ENCODE results near the gene WNK4.

WNK4 gene

DNA sequence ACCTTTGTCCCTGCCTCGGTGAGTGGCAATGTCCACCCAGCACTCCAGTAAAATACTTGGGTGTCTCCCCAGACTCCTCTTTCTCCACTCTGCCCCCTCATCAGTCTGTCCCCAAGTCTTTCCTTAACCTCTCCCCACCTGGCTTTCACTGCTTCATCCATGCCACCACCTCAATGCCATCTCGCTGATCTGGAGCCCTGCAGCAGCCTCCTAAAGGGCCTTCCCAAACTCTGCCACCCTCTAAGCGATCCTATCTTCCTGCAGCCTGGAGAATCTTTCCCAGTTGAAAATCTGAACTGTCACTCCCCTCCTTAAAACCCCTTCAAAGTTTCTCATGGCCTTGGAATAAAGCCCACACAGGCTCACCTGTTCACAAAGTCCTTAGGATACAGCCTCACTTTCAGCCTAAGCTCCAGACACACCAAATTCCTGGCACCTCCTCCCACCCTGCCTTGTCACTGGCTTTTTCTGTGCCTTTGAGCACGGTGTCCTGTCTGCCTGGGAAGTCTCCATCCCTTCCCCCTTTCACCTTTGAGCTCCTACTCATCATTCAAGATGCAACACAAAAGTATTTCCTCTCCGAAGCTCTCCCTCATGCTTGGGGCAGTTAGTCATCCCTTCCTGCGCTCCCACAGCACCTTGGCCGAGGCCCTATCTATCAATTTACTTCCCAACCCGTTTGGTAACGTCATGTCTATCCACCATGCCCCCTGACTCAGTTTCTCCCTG, 2.8 kb downstream of the WNK4 start:
- H3K27ac ChIP-seq (ENCODE audit: insufficient read depth, low read length, poor library complexity, severe bottlenecking) = no peak overlapping the region
- H3K36me3 ChIP-seq (ENCODE audit: control insufficient read depth, insufficient read depth, low read length) = peaks cover 18% of the 10 kb centered on the region
- no peak for DNase-seq
- no peak overlapping the region for H3K4me3 ChIP-seq (ENCODE audit: insufficient read depth, low read depth, low read length, poor library complexity, severe bottlenecking)
- no peaks in the 10 kb centered on the region for H3K9me3 ChIP-seq (ENCODE audit: control insufficient read depth, low read length)
- peaks cover 57% of the 10 kb centered on the region for H3K27me3 ChIP-seq (replicated peaks; ENCODE audit: control insufficient read depth, insufficient read depth, low read length, poor library complexity, severe bottlenecking)
- H3K4me1 ChIP-seq (ENCODE audit: control insufficient read depth, insufficient read depth, low read length, poor library complexity, severe bottlenecking) = peaks cover 21% of the 10 kb centered on the region

DNA sequence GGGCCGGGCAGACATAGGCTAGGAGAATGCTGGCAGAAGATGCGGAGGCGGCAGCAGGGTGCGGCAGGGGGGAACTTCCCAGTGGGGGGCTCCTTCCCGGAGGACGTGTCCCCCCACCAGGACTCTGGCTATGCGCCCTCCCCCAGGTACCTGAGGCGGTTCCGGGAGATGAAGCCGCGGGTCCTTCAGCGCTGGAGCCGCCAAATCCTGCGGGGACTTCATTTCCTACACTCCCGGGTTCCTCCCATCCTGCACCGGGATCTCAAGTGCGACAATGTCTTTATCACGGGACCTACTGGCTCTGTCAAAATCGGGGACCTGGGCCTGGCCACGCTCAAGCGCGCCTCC, 3.4 kb downstream of the WNK4 start:
- no peaks in the 10 kb centered on the region for H3K9me3 ChIP-seq (ENCODE audit: control insufficient read depth, low read length)
- no peak overlapping the region for H3K27ac ChIP-seq (ENCODE audit: insufficient read depth, low read length, poor library complexity, severe bottlenecking)
- H3K4me3 ChIP-seq (ENCODE audit: insufficient read depth, low read depth, low read length, poor library complexity, severe bottlenecking) = no peak overlapping the region
- H3K4me1 ChIP-seq (ENCODE audit: control insufficient read depth, insufficient read depth, low read length, poor library complexity, severe bottlenecking) = peaks cover 21% of the 10 kb centered on the region
- no peak for DNase-seq
- peaks cover 57% of the 10 kb centered on the region for H3K27me3 ChIP-seq (replicated peaks; ENCODE audit: control insufficient read depth, insufficient read depth, low read length, poor library complexity, severe bottlenecking)
- H3K36me3 ChIP-seq (ENCODE audit: control insufficient read depth, insufficient read depth, low read length) = peaks cover 12% of the 10 kb centered on the region

GRCh38 chr17:42784409-42784808, 4.0 kb downstream of the WNK4 start:
- Histone ChIP-seq H3K36me3 (ENCODE audit: control insufficient read depth, insufficient read depth, low read length) (peaks cover 6% of the 10 kb centered on the region), H3K27ac (ENCODE audit: insufficient read depth, low read length, poor library complexity, severe bottlenecking) (no peak overlapping the region), H3K9me3 (ENCODE audit: control insufficient read depth, low read length) (no peaks in the 10 kb centered on the region), H3K4me3 (ENCODE audit: insufficient read depth, low read depth, low read length, poor library complexity, severe bottlenecking) (no peak overlapping the region), H3K4me1 (ENCODE audit: control insufficient read depth, insufficient read depth, low read length, poor library complexity, severe bottlenecking) (peaks cover 21% of the 10 kb centered on the region), H3K27me3 (replicated peaks; ENCODE audit: control insufficient read depth, insufficient read depth, low read length, poor library complexity, severe bottlenecking) (peaks cover 57% of the 10 kb centered on the region)
- no peak for DNase-seq

DNA sequence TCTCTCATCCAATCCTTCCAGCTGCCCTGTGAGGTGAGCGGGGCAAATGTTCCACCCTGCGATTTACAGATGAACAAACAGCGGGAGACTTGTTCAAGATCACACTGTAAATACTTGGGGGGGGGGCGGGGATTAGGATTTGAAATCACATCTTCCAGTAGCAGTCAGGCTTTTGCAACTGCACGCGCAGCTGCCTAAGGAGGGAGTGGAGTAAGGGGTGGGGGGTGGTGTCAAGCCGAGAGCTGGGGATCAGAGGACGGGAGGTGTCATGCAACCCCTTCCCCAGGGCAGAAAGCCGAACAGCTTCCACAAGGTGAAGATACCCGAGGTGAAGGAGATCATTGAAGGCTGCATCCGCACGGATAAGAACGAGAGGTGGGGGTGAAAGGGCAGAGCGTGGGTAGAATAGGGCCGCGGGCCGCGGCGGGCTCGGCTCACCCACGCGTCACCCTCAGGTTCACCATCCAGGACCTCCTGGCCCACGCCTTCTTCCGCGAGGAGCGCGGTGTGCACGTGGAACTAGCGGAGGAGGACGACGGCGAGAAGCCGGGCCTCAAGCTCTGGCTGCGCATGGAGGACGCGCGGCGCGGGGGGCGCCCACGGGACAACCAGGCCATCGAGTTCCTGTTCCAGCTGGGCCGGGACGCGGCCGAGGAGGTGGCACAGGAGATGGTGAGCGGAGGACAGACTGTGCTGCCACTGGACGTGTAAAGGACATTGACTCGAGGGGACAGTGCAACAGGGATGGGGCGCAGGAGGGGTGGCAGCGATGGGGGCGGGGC, 4.6 kb downstream of the WNK4 start:
- Histone ChIP-seq H3K4me3 (ENCODE audit: insufficient read depth, low read depth, low read length, poor library complexity, severe bottlenecking) (no peak overlapping the region), H3K36me3 (ENCODE audit: control insufficient read depth, insufficient read depth, low read length) (no peaks in the 10 kb centered on the region), H3K4me1 (ENCODE audit: control insufficient read depth, insufficient read depth, low read length, poor library complexity, severe bottlenecking) (peaks cover 20% of the 10 kb centered on the region), H3K9me3 (ENCODE audit: control insufficient read depth, low read length) (no peaks in the 10 kb centered on the region), H3K27ac (ENCODE audit: insufficient read depth, low read length, poor library complexity, severe bottlenecking) (no peak overlapping the region), H3K27me3 (replicated peaks; ENCODE audit: control insufficient read depth, insufficient read depth, low read length, poor library complexity, severe bottlenecking) (peaks cover 55% of the 10 kb centered on the region)
- DNase-seq = no peak

DNA sequence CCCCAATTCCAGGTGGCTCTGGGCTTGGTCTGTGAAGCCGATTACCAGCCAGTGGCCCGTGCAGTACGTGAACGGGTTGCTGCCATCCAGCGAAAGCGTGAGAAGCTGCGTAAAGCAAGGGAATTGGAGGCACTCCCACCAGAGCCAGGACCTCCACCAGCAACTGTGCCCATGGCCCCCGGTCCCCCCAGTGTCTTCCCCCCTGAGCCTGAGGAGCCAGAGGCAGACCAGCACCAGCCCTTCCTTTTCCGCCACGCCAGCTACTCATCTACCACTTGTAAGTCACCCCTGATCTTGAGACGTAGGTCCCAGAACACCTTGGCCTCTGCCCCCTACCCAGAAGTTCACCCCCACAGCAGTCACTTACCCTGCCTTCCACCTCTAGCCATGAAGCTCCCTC, 6.9 kb downstream of the WNK4 start:
- Histone ChIP-seq H3K27ac (ENCODE audit: insufficient read depth, low read length, poor library complexity, severe bottlenecking) (no peak overlapping the region), H3K27me3 (replicated peaks; ENCODE audit: control insufficient read depth, insufficient read depth, low read length, poor library complexity, severe bottlenecking) (peaks cover 35% of the 10 kb centered on the region)

DNA sequence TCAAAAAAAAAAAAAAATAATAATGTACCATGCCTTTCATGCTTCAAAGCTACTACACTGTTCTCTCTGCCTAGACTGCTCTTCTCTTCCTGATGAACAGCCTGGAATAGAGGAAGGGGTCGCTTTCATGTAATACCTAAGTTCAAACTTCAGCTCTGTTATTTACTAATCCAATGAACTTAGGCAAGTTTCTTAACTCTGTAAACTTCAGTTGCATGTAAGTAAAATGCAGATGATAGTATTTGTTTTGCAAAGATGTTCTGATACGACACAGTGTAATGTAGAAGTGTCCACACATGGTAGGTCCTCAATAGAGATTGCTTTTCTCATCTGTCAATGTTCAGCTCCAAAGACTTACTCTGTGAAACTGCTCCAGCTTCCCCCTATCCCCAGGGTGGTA, 11.5 kb downstream of the WNK4 start:
- H3K4me1 ChIP-seq (ENCODE audit: control insufficient read depth, insufficient read depth, low read length, poor library complexity, severe bottlenecking) = no peaks in the 10 kb centered on the region
- no peaks in the 10 kb centered on the region for H3K9me3 ChIP-seq (ENCODE audit: control insufficient read depth, low read length)
- H3K27ac ChIP-seq (ENCODE audit: insufficient read depth, low read length, poor library complexity, severe bottlenecking) = no peak overlapping the region
- H3K4me3 ChIP-seq (ENCODE audit: insufficient read depth, low read depth, low read length, poor library complexity, severe bottlenecking) = no peak overlapping the region
- DNase-seq = no peak
- H3K36me3 ChIP-seq (ENCODE audit: control insufficient read depth, insufficient read depth, low read length) = no peaks in the 10 kb centered on the region
- H3K27me3 ChIP-seq (replicated peaks; ENCODE audit: control insufficient read depth, insufficient read depth, low read length, poor library complexity, severe bottlenecking) = no peaks in the 10 kb centered on the region

More for the DNA sequence above, 6.9 kb downstream of the WNK4 start:
- Histone ChIP-seq H3K4me3 (ENCODE audit: insufficient read depth, low read depth, low read length, poor library complexity, severe bottlenecking) (no peak overlapping the region), H3K36me3 (ENCODE audit: control insufficient read depth, insufficient read depth, low read length) (no peaks in the 10 kb centered on the region), H3K4me1 (ENCODE audit: control insufficient read depth, insufficient read depth, low read length, poor library complexity, severe bottlenecking) (peaks cover 11% of the 10 kb centered on the region), H3K9me3 (ENCODE audit: control insufficient read depth, low read length) (no peaks in the 10 kb centered on the region)
- no peak for DNase-seq

DNA sequence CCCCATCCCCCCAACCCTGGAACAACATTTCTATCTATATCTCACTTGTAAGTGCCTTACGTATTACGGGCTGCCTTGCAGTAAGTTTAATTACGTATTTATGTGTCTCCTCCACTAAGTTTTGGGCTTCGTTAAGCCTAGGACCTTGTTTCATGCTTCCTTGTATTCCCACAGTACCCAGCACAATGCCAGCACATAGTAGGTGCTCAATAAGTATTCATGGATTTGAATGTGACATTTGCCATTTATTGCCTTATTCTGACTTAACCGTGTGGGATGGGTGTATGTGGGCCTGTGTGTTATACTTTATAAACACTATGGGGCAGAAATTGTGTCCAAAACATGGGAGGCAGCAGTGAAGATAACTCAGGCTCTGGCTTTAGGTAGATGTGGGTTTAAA, 12.1 kb downstream of the WNK4 start:
- no peaks in the 10 kb centered on the region for H3K27me3 ChIP-seq (replicated peaks; ENCODE audit: control insufficient read depth, insufficient read depth, low read length, poor library complexity, severe bottlenecking)
- no peak overlapping the region for H3K4me3 ChIP-seq (ENCODE audit: insufficient read depth, low read depth, low read length, poor library complexity, severe bottlenecking)
- no peak overlapping the region for H3K27ac ChIP-seq (ENCODE audit: insufficient read depth, low read length, poor library complexity, severe bottlenecking)
- no peak for DNase-seq
- no peaks in the 10 kb centered on the region for H3K9me3 ChIP-seq (ENCODE audit: control insufficient read depth, low read length)
- H3K4me1 ChIP-seq (ENCODE audit: control insufficient read depth, insufficient read depth, low read length, poor library complexity, severe bottlenecking) = peaks cover 5% of the 10 kb centered on the region
- H3K36me3 ChIP-seq (ENCODE audit: control insufficient read depth, insufficient read depth, low read length) = no peaks in the 10 kb centered on the region

DNA sequence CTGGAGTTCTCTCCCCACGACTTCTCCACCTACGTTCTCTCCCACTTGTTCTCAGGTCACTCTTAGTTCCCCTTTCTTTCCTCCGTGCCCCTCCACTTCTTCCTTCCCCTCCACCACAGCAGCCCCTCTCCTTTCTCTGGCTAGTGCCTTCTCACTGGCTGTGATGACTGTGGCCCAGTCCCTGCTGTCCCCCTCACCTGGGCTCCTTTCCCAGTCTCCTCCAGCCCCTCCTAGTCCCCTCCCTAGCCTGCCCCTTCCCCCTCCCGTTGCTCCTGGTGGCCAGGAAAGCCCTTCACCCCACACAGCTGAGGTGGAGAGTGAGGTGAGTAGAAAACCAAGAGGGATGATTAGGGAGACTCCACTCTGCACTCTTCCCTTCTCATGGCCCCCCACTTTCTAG, 14.7 kb downstream of the WNK4 start:
- Histone ChIP-seq H3K36me3 (ENCODE audit: control insufficient read depth, insufficient read depth, low read length) (no peaks in the 10 kb centered on the region), H3K4me1 (ENCODE audit: control insufficient read depth, insufficient read depth, low read length, poor library complexity, severe bottlenecking) (peaks cover 15% of the 10 kb centered on the region), H3K4me3 (ENCODE audit: insufficient read depth, low read depth, low read length, poor library complexity, severe bottlenecking) (no peak overlapping the region), H3K27me3 (replicated peaks; ENCODE audit: control insufficient read depth, insufficient read depth, low read length, poor library complexity, severe bottlenecking) (no peaks in the 10 kb centered on the region), H3K9me3 (ENCODE audit: control insufficient read depth, low read length) (no peaks in the 10 kb centered on the region), H3K27ac (ENCODE audit: insufficient read depth, low read length, poor library complexity, severe bottlenecking) (no peak overlapping the region)
- DNase-seq = no peak

DNA sequence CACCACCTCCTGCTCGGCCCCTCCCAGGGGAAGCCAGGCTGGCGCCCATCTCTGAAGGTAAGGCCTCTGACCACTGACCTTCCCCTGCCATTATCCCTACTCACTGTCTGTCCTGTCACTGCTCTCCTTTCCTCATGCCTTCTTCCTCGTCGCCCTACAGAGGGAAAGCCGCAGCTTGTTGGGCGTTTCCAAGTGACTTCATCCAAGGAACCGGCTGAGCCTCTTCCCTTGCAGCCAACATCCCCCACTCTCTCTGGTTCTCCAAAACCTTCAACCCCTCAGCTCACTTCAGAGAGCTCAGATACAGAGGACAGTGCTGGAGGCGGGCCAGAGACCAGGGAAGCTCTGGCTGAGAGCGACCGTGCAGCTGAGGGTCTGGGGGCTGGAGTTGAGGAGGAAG, 15.1 kb downstream of the WNK4 start:
- no peaks in the 10 kb centered on the region for H3K9me3 ChIP-seq (ENCODE audit: control insufficient read depth, low read length)
- no peak overlapping the region for H3K27ac ChIP-seq (ENCODE audit: insufficient read depth, low read length, poor library complexity, severe bottlenecking)
- DNase-seq = no peak
- H3K4me1 ChIP-seq (ENCODE audit: control insufficient read depth, insufficient read depth, low read length, poor library complexity, severe bottlenecking) = peaks cover 15% of the 10 kb centered on the region
- H3K36me3 ChIP-seq (ENCODE audit: control insufficient read depth, insufficient read depth, low read length) = no peaks in the 10 kb centered on the region
- no peak overlapping the region for H3K4me3 ChIP-seq (ENCODE audit: insufficient read depth, low read depth, low read length, poor library complexity, severe bottlenecking)
- no peaks in the 10 kb centered on the region for H3K27me3 ChIP-seq (replicated peaks; ENCODE audit: control insufficient read depth, insufficient read depth, low read length, poor library complexity, severe bottlenecking)

DNA sequence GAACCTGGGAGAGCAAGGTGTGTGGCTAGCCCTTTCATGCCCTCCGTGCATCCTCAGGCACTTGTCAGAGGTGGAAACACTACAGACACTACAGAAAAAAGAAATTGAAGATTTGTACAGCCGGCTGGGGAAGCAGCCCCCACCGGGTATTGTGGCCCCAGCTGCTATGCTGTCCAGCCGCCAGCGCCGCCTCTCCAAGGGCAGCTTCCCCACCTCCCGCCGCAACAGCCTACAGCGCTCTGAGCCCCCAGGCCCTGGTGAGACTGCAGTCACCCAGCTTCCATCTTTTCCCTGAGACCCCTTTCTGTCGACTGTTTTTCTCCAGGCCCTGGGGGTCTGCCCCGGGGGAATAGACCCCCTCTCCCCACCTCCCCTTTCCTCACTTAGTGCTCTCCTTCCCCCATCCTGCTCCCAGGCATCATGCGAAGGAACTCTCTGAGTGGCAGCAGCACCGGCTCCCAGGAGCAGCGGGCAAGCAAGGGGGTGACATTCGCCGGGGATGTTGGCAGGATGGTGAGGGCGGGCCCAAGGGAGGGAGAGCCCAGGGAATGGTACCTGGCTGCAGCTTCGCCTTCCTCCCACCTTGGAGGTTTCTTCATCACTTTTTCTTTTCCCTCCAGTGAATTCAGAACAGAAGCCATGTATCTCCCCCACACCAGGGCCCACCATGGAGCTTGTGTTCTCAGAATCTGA, 15.8 kb downstream of the WNK4 start:
- Histone ChIP-seq H3K4me3 (ENCODE audit: insufficient read depth, low read depth, low read length, poor library complexity, severe bottlenecking) (no peak overlapping the region), H3K9me3 (ENCODE audit: control insufficient read depth, low read length) (no peaks in the 10 kb centered on the region), H3K4me1 (ENCODE audit: control insufficient read depth, insufficient read depth, low read length, poor library complexity, severe bottlenecking) (peaks cover 15% of the 10 kb centered on the region), H3K36me3 (ENCODE audit: control insufficient read depth, insufficient read depth, low read length) (no peaks in the 10 kb centered on the region), H3K27ac (ENCODE audit: insufficient read depth, low read length, poor library complexity, severe bottlenecking) (no peak overlapping the region), H3K27me3 (replicated peaks; ENCODE audit: control insufficient read depth, insufficient read depth, low read length, poor library complexity, severe bottlenecking) (no peaks in the 10 kb centered on the region)
- DNase-seq = no peak
